ENCODE data around the gene PCDH9. TPM values are rescaled to one million over a fixed set of nuclear protein-coding genes. Genes with fewer than 3 reads are reported as not detected.
A peak's percentile ranks its signal among the peaks of the same experiment; 100 is the strongest.

PCDH9 gene
- total and polyA plus RNA-seq, 2 experiments from 2014 or later, result 0.31 to 0.52 TPM

DNA sequence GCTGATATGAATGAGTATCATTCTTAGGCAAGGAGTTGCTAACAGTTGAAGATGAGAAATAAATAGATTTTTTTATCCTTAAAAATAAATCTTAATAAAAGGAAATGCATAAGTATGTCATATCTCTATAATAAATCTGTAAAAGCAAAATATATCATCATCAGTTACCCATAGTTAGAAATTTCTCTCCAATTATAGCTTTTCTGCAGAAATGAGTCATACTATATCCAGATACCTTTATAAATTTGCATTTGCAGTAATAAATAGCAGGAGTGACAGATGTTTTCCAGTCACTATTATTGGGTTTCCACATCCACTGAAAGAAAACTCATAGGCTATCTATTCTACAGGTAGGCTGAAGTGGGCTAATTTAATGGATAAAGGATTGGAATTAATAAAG is 829.8 kb downstream of the PCDH9 start (continued):
- TF ChIP-seq, protein P1, sequence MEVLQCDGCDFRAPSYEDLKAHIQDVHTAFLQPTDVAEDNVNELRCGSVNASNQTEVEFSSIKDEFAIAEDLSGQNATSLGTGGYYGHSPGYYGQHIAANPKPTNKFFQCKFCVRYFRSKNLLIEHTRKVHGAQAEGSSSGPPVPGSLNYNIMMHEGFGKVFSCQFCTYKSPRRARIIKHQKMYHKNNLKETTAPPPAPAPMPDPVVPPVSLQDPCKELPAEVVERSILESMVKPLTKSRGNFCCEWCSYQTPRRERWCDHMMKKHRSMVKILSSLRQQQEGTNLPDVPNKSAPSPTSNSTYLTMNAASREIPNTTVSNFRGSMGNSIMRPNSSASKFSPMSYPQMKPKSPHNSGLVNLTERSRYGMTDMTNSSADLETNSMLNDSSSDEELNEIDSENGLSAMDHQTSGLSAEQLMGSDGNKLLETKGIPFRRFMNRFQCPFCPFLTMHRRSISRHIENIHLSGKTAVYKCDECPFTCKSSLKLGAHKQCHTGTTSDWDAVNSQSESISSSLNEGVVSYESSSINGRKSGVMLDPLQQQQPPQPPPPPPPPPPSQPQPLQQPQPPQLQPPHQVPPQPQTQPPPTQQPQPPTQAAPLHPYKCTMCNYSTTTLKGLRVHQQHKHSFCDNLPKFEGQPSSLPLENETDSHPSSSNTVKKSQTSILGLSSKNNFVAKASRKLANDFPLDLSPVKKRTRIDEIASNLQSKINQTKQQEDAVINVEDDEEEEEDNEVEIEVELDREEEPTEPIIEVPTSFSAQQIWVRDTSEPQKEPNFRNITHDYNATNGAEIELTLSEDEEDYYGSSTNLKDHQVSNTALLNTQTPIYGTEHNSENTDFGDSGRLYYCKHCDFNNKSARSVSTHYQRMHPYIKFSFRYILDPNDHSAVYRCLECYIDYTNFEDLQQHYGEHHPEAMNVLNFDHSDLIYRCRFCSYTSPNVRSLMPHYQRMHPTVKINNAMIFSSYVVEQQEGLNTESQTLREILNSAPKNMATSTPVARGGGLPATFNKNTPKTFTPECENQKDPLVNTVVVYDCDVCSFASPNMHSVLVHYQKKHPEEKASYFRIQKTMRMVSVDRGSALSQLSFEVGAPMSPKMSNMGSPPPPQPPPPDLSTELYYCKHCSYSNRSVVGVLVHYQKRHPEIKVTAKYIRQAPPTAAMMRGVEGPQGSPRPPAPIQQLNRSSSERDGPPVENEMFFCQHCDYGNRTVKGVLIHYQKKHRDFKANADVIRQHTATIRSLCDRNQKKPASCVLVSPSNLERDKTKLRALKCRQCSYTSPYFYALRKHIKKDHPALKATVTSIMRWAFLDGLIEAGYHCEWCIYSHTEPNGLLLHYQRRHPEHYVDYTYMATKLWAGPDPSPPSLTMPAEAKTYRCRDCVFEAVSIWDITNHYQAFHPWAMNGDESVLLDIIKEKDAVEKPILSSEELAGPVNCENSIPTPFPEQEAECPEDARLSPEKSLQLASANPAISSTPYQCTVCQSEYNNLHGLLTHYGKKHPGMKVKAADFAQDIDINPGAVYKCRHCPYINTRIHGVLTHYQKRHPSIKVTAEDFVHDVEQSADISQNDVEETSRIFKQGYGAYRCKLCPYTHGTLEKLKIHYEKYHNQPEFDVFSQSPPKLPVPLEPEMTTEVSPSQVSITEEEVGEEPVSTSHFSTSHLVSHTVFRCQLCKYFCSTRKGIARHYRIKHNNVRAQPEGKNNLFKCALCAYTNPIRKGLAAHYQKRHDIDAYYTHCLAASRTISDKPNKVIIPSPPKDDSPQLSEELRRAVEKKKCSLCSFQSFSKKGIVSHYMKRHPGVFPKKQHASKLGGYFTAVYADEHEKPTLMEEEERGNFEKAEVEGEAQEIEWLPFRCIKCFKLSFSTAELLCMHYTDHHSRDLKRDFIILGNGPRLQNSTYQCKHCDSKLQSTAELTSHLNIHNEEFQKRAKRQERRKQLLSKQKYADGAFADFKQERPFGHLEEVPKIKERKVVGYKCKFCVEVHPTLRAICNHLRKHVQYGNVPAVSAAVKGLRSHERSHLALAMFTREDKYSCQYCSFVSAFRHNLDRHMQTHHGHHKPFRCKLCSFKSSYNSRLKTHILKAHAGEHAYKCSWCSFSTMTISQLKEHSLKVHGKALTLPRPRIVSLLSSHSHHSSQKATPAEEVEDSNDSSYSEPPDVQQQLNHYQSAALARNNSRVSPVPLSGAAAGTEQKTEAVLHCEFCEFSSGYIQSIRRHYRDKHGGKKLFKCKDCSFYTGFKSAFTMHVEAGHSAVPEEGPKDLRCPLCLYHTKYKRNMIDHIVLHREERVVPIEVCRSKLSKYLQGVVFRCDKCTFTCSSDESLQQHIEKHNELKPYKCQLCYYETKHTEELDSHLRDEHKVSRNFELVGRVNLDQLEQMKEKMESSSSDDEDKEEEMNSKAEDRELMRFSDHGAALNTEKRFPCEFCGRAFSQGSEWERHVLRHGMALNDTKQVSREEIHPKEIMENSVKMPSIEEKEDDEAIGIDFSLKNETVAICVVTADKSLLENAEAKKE (CRISPR knock-in tag; IDR thresholded peaks at IDR 0.05), result no peak

DNA sequence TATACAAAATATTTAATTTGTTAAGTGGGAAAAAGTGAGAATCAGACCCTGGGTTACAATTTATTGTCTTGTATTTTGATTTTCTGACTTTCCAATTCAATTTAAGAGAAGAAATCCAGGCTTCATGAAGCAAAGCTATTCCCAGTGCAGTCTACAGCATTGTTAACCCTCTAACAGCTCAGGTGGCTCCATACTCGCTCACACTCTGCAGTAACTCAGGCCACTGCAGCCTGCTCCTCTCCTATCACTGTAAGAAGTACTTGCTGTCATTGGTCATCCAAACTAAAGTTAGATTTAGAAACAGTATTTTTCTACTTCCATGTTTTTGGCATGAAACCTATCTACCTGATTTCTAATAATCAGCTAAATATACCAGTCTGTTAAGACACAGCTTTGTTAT is 830.3 kb downstream of the PCDH9 start:
- Mint-ChIP-seq H3K27ac (no peak overlapping the region), H3K36me3 (ENCODE audit: low read depth) (no peaks in the 10 kb centered on the region), H3K4me1 (no peaks in the 10 kb centered on the region), H3K27me3 (ENCODE audit: insufficient read depth, low read depth, poor library complexity) (no peaks in the 10 kb centered on the region), H3K4me3 (no peak overlapping the region), H3K9me3 (no peaks in the 10 kb centered on the region; the same call in 2 of the 3 replicates)
- DNase-seq (ENCODE audit: low spot score) (no peak), ATAC-seq (peak; percentile 61)
- Histone ChIP-seq H3K36me3 (ENCODE audit: insufficient read depth) (no peaks in the 10 kb centered on the region), H2AFZ (no peak overlapping the region), H3F3A (replicated peaks; ENCODE audit: low read depth) (no peaks in the 10 kb centered on the region), H3K27me3 (ENCODE audit: insufficient read depth) (no peaks in the 10 kb centered on the region), H4K20me1 (replicated peaks; ENCODE audit: insufficient read depth) (no peaks in the 10 kb centered on the region), H3K4me2 (no peak overlapping the region), H3K27ac (ENCODE audit: low read depth) (no peak overlapping the region), H3K9me2 (ENCODE audit: insufficient read depth) (no peaks in the 10 kb centered on the region), H3K79me2 (replicated peaks; ENCODE audit: insufficient read depth) (no peaks in the 10 kb centered on the region), H3K4me1 (ENCODE audit: insufficient read depth) (no peaks in the 10 kb centered on the region), H3K4me3 (no peak overlapping the region)
- TF ChIP-seq ZNF114 (CRISPR knock-in tag; IDR thresholded peaks at IDR 0.05) (no peak), CREB1 (CRISPR knock-in tag; IDR thresholded peaks at IDR 0.05; ENCODE audit: low read depth) (no peak), EZH2 (IDR thresholded peaks at IDR 0.05; ENCODE audit: low read depth, unreplicated experiment) (no peak), NANOG (IDR thresholded peaks at IDR 0.05; ENCODE audit: borderline replicate concordance) (no peak), POLR2AphosphoS5 (IDR thresholded peaks at IDR 0.05; ENCODE audit: low read depth) (no peak), EZH2phosphoT487 (IDR thresholded peaks at IDR 0.05; ENCODE audit: unreplicated experiment) (no peak), ZNF331 (CRISPR knock-in tag; IDR thresholded peaks at IDR 0.05; ENCODE audit: low read depth) (no peak)
- TF ChIP-seq, protein P2, sequence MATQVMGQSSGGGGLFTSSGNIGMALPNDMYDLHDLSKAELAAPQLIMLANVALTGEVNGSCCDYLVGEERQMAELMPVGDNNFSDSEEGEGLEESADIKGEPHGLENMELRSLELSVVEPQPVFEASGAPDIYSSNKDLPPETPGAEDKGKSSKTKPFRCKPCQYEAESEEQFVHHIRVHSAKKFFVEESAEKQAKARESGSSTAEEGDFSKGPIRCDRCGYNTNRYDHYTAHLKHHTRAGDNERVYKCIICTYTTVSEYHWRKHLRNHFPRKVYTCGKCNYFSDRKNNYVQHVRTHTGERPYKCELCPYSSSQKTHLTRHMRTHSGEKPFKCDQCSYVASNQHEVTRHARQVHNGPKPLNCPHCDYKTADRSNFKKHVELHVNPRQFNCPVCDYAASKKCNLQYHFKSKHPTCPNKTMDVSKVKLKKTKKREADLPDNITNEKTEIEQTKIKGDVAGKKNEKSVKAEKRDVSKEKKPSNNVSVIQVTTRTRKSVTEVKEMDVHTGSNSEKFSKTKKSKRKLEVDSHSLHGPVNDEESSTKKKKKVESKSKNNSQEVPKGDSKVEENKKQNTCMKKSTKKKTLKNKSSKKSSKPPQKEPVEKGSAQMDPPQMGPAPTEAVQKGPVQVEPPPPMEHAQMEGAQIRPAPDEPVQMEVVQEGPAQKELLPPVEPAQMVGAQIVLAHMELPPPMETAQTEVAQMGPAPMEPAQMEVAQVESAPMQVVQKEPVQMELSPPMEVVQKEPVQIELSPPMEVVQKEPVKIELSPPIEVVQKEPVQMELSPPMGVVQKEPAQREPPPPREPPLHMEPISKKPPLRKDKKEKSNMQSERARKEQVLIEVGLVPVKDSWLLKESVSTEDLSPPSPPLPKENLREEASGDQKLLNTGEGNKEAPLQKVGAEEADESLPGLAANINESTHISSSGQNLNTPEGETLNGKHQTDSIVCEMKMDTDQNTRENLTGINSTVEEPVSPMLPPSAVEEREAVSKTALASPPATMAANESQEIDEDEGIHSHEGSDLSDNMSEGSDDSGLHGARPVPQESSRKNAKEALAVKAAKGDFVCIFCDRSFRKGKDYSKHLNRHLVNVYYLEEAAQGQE (IDR thresholded peaks at IDR 0.05; ENCODE audit: unreplicated experiment), result no peak

All from GM23338 (cell line).